Measurements from ENCODE around the gene PSMB7. TPM values are rescaled to one million over a fixed set of nuclear protein-coding genes. Genes with fewer than 3 reads are reported as not detected.
A peak's percentile ranks its signal among the peaks of the same experiment; 100 is the strongest.

PSMB7 gene
- total RNA-seq (ENCODE audit: insufficient read depth, low replicate concordance): 100 TPM

GRCh38 chr9:124415102-124415851 is at the start of gene PSMB7:
Gene PSMB7 (minus strand): TSS chr9:124415442. CDS start chr9:124415425, 17 bp downstream.
- peak; percentile 97 for DNase-seq (ENCODE audit: low spot score)

- no peak for DNase-seq (ENCODE audit: low spot score)
Observed at GRCh38 chr9:124462739-124463138, 47.5 kb upstream of the PSMB7 start.

GRCh38 chr9:124458441-124458840 is 43.2 kb upstream of the PSMB7 start:
- no peak for DNase-seq (ENCODE audit: low spot score)

DNA sequence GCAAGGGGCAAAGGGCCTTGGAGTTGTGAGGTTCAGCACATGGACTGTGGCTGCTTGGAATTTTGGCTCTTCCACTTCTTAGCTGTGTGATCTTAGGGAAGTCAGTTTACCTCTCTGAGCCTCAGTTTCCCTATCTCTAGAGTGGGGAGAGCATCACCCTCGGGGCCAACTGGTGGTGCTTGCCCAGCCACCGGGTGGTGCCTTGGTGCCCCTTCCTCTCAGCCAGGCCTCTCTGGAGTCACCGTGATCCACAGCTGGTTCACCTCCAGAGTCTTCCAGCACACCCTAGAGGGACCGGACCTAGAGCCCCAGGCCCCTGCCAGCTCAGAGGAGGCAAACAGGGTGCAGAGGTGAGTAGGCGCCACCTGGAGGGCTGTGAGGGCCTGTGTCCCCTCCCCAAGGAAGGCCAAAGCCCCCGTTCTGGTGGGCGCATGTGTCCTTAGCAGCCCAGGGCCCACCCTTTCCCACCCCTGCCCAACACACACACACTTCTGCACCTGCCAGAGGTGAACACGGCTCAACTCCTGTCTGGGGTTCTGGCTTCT is 42.7 kb upstream of the PSMB7 start:
- DNase-seq (ENCODE audit: low spot score): no peak

DNA sequence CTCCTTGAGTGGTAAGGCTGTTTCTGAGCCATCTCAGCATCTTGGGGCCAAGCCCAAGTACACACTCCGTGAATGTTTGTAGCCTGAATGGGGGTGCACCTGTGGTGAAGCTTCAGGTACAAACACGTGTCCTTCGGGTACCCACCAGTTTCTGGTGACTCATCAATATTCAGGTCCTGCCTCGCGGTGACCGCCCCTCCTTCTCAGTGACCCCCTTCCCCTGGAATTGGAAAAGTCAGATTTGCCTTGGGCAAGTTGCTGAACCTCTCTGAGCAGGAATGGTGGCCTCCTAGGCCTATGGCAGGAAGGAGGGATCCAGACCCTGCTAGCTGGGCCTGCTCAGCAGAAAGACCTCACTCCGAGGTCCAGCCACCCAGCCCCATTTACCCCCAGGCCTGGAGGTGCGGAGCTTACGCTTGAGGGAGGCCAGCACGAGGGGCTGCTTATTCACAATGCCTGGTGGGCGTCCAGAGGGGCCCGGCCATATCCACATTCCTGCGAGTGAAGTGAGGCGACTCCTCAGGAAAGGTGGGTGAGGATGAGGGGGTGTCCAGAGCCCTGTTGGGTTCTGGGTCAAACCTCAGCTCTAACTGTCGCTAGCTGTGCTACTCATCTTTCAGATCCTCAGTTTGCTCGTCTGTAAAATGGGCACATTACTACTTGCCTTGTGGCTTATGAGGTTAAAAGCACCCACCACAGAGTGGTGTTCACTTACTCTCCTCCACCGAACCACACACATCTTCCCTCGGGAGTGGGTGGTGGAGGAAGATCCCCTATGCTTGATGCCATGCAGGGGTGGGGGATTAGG is 42.0 kb upstream of the PSMB7 start:
- no peak for DNase-seq (ENCODE audit: low spot score)

DNA sequence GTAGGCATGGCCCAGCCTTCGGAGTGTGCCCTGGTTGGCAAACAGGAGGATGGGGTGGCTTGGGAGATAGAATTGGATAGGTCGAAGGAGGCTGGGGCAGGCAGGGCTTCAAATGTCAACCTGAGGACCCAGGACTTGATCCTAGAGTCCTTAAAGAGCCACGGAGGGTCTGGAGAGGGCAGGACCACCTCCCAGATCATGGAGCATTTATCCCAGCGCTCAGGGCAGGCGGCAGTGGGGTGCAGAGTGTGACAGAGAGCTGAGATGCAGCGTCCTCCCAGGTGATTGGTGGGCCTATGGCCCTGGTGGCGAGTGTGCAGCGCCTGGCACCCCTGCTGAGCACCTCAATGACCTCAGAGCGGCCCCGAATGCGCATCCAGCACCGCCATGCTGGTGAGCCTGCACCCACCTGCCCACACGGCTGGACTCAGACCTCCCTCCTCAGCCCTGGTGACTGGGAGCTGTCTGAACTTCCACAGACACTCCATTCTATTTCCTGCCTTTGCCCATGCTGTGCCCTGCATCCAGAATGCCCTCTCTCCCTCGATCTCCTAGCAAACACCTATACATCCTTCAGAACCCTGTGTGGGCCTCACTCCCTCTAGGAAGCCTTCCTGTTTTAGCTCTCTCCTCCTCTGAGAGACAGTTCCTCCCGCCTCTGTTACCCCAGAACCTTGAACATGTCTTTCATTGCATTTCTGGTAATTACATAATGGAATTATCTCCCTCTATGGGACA is 41.3 kb upstream of the PSMB7 start:
- no peak for DNase-seq (ENCODE audit: low spot score)

GRCh38 chr9:124455820-124456219 is 40.6 kb upstream of the PSMB7 start:
- DNase-seq (ENCODE audit: low spot score): no peak

- DNase-seq (ENCODE audit: low spot score): no peak
Observed at GRCh38 chr9:124454791-124455443, 39.7 kb upstream of the PSMB7 start.

DNA sequence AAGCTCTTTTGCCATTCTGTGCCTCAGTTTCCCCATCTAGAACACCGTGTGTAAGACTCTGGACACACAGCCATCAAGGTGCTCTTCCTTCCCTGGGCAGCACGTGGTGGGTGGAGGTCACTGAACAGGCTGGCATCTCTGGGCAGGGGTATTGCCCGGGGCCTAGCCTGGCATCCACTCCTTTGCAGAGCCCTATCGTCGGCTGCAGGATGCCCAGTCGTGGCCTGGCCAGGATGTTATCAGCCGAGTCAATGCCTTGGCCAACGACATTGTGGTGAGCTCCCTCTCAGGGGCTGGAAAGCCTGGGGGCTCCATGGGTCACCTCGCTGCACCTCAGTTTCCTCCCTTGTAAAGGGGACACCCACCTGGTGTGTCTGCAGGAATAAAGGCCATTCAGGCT is 39.1 kb upstream of the PSMB7 start:
- no peak for DNase-seq (ENCODE audit: low spot score)

DNA sequence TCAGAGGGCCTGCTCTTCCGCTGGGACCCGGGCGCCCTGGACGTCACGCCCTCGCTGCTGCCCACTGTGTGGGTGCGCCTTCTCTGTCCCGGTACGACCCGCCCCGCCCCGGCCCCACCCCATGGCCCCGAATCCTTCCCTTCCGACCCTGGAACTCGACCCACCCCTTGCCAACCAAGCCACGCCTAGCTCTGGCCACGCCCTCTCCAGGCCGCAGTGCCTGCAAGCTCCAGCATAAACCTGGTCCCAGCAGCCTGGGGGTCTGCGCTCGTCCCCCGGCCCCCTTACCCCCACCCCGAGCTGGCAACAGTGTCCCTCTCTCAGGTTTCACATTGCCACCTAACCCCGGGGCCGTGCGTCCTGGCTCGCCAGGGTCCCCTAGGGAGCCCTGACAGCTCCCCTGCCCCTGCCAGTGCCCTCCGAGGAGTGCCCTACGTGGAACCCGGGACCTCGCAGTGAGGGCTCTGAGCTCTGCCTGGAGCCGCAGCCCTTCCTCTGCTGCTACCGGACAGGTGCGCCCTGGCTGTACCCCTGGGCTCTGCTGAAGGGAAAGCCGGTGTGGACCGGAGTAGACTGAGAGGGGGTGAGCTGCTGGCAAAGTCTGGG is 38.4 kb upstream of the PSMB7 start:
- no peak for DNase-seq (ENCODE audit: low spot score)

- no peak for DNase-seq (ENCODE audit: low spot score)
Observed at GRCh38 chr9:124452841-124453585, 37.8 kb upstream of the PSMB7 start.

DNA sequence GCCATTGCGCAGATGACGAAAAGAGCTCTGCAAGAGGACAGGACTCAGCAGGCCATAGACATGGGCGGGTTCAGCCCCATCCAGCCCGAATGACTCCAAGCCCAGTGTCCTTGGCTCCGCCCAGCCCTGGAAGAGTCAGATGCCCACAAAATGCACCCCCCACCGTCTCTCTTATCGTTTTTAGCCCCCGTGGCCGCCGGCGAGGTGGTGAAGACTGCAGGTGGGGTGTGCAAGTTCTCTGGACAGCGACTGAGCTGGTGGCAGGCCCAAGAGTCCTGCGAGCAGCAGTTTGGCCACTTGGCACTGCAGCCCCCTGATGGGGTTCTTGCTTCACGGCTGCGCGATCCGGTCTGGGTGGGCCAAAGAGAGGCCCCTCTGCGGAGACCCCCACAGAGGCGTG is 37.1 kb upstream of the PSMB7 start:
- DNase-seq (ENCODE audit: low spot score): no peak

GRCh38 chr9:124450931-124451661 is 35.9 kb upstream of the PSMB7 start:
- no peak for DNase-seq (ENCODE audit: low spot score)

GRCh38 chr9:124450241-124450924 is 35.1 kb upstream of the PSMB7 start, which contains the start of gene ADGRD2:
Gene ADGRD2 (plus strand): TSS chr9:124450451. CDS start chr9:124451667, 1,216 bp downstream.
- DNase-seq (ENCODE audit: low spot score): peak; percentile 14

DNA sequence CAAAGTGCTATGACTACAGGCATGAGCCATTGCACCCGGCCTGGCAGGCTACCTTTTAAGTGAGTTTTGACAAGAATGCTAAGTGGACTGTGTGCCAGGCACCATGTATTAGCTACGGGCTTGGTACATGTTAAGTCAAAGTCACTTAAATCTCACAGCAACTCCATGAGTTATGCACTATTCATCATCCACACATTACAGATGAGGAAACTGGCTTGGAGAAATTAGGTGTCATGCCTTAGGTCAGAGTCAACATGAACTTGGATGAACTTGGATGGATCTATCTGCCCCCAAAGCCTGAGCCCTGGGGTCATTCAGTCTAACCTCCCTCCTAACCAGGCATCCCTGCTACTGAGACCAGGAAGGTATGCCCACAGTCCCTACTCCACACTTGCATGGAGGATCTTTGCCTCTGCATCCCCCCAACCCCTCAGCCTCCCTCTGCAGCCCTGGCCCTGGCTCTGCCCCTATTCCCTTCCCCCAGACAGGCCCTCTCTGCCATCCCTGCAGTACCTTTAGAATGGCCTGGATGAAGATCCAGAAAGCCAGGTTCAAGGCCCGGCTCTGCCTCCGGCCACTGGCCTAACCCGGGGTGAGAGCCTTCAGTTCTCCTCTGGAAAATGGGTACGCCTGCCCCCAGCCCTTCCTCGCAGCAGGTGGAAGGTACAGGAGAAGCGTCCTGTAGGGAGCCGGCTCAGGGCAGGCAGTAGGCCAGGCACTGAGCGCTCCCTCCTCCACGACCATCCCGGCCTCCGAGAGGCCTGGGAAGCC is 34.3 kb upstream of the PSMB7 start:
- no peak for DNase-seq (ENCODE audit: low spot score)

DNA sequence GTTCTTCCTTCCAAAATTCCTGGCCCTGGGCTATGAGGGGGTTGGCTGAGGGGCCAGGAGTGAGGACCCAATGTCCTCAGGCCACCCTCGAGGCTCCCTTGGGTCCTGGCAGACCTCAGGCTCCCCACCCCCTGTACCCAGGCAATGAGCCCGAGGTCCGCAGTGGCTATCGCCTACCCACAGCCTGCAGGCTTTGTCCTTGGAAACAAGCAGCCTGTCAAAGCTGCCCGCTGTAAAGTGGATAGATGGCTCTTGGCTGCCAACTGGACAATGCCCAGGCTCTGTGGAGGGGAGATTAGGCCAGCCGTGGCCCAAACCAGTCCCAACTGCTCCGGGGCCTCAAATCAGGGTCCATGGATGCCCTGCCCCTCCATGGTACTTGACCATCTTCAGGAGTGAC is 32.8 kb upstream of the PSMB7 start:
- no peak for DNase-seq (ENCODE audit: low spot score)

GRCh38 chr9:124447297-124447661 is 32.0 kb upstream of the PSMB7 start:
- DNase-seq (ENCODE audit: low spot score): no peak

- DNase-seq (ENCODE audit: low spot score): no peak
Observed at GRCh38 chr9:124444166-124444565, 28.9 kb upstream of the PSMB7 start.

Measured in umbilical cord (tissue), 2 donors.